Liver (tissue), 9 donors: ENCODE data around the gene PLPP4. TPM values are rescaled to one million over a fixed set of nuclear protein-coding genes. Genes with fewer than 3 reads are reported as not detected.

Source experiments
- DNase-seq: peaks from one replicate; pipeline ENCODE4 v3.0.0-alpha.2; 2017; ENCODE audit warnings: low spot score
- H3K27ac ChIP-seq, 2 donors: one replicate each; pipeline ENCODE4 v1.7.0; 2013; ENCODE audit warnings: inconsistent platforms in 2 of 2, low read length in 2 of 2, control low read depth in 1 of 2, low read depth in 1 of 2, mild to moderate bottlenecking in 1 of 2
- H3K27me3 ChIP-seq, 4 donors: one replicate each; pipeline versions ENCODE4 v1.6.1 to v1.7.0; 2013; ENCODE audit warnings: low read length in 3 of 4, inconsistent platforms in 1 of 4, mild to moderate bottlenecking in 1 of 4, moderate library complexity in 1 of 4; ENCODE audit not compliant: control insufficient read depth in 4 of 4, insufficient read depth in 4 of 4
- H3K36me3 ChIP-seq, 4 donors: one replicate each; pipeline versions ENCODE4 v1.6.1 to v1.7.0; 2013; ENCODE audit warnings: low read length in 3 of 4, mild to moderate bottlenecking in 3 of 4, low read depth in 1 of 4, moderate library complexity in 1 of 4; ENCODE audit not compliant: control insufficient read depth in 4 of 4, insufficient read depth in 3 of 4
- H3K4me1 ChIP-seq, 4 donors: one replicate each; pipeline versions ENCODE4 v1.6.1 to v1.7.0; 2013; ENCODE audit warnings: low read length in 3 of 4, mild to moderate bottlenecking in 3 of 4, moderate library complexity in 1 of 4; ENCODE audit not compliant: control insufficient read depth in 4 of 4, insufficient read depth in 4 of 4
- H3K4me3 ChIP-seq, 3 donors: one replicate each; pipeline versions ENCODE4 v1.6.1 to v1.7.0; 2013; ENCODE audit warnings: low read length in 3 of 3, control low read depth in 1 of 3, low read depth in 1 of 3, mild to moderate bottlenecking in 1 of 3
- H3K9ac ChIP-seq, 2 donors: one replicate each; pipeline ENCODE4 v1.7.0; 2013; ENCODE audit warnings: low read length in 2 of 2, mild to moderate bottlenecking in 2 of 2, moderate library complexity in 2 of 2, control low read depth in 1 of 2, low read depth in 1 of 2
- H3K9me3 ChIP-seq, 4 donors: one replicate each; pipeline versions ENCODE4 v1.6.1 to v1.7.0; 2013; ENCODE audit warnings: low read length in 3 of 4; ENCODE audit not compliant: control insufficient read depth in 4 of 4
- ATF3 ChIP-seq: IDR thresholded peaks from 2 replicates; pipeline ENCODE4 v1.6.1; 2016; ENCODE audit warnings: antibody characterized with exemption
- CTCF ChIP-seq: fragments of 150-350 bp; IDR thresholded peaks from 2 replicates; pipeline ENCODE4 v1.5.1; 2017; ENCODE audit warnings: improper control_type of control experiment, low read depth, low read length; ENCODE audit not compliant: missing input control
- FOXA1 ChIP-seq: IDR thresholded peaks from 2 replicates; pipeline ENCODE4 v1.6.1; 2016; ENCODE audit warnings: antibody characterized with exemption
- FOXA2 ChIP-seq: IDR thresholded peaks from 2 replicates; pipeline ENCODE4 v1.6.1; 2016; ENCODE audit warnings: antibody characterized with exemption
- GABPA ChIP-seq, 2 donors: IDR thresholded peaks in 1 of 2; conservative IDR thresholded peaks in 1 of 2; 2 replicates each; pipeline ENCODE4 v1.6.1; 2016; ENCODE audit warnings: antibody characterized with exemption in 2 of 2, mild to moderate bottlenecking in 1 of 2, moderate library complexity in 1 of 2
- HNF4A ChIP-seq, 2 donors: conservative IDR thresholded peaks; 2 replicates each; pipeline ENCODE4 v1.6.1; 2016; ENCODE audit warnings: antibody characterized with exemption in 2 of 2, mild to moderate bottlenecking in 2 of 2
- HNF4G ChIP-seq: IDR thresholded peaks from 2 replicates; pipeline ENCODE4 v1.6.1; 2016; ENCODE audit warnings: antibody characterized with exemption
- MAX ChIP-seq: IDR thresholded peaks from 2 replicates; pipeline ENCODE4 v1.6.1; 2016; ENCODE audit warnings: antibody characterized with exemption
- NR2F2 ChIP-seq: IDR thresholded peaks from 2 replicates; pipeline ENCODE4 v1.6.1; 2016; ENCODE audit warnings: antibody characterized with exemption
- RAD21 ChIP-seq, 2 donors: IDR thresholded peaks; 2 replicates each; pipeline ENCODE4 v1.6.1; 2016; ENCODE audit warnings: antibody characterized with exemption in 2 of 2, mild to moderate bottlenecking in 2 of 2
- REST ChIP-seq: IDR thresholded peaks from 2 replicates; pipeline ENCODE4 v1.6.1; 2016; ENCODE audit warnings: antibody characterized with exemption, mild to moderate bottlenecking
- RXRA ChIP-seq, 2 donors: IDR thresholded peaks; 2 replicates each; pipeline ENCODE4 v1.6.1; 2017 to 2018; ENCODE audit warnings: antibody characterized with exemption in 2 of 2, mild to moderate bottlenecking in 1 of 2
- TAF1 ChIP-seq: conservative IDR thresholded peaks from 2 replicates; pipeline ENCODE4 v1.6.1; 2016; ENCODE audit warnings: antibody characterized with exemption, mild to moderate bottlenecking
- YY1 ChIP-seq: IDR thresholded peaks from 2 replicates; pipeline ENCODE4 v1.6.1; 2016; ENCODE audit warnings: antibody characterized with exemption, mild to moderate bottlenecking
- WGBS: extraction: QIAGEN DNeasy Blood & Tissue Kit; methylation state at CpG from one replicate; pipeline ENCODE4 v1.1.7; 2013; 5-methylcytosine and 5-hydroxymethylcytosine counted together
- polyA plus RNA-seq, 2 donors: library from polyadenylated mRNA; stranded (reverse) in 1 of 2; unstranded in 1 of 2; fragments of 200-250 nt in 1 of 2; fragments of >200 nt in 1 of 2; fragmentation: Nextera tagmentation in 1 of 2; extraction: Ambion mirVana in 1 of 2; gene quantifications; one replicate each; pipeline versions ENCODE4 v1.2.1 to v1.2.3, GENCODE V29; 2013 to 2015
- total RNA-seq, 2 donors: library from RNA; depleted of rRNA; stranded (reverse); fragments of >200 nt; gene quantifications; one replicate each; pipeline ENCODE4 v1.2.3, GENCODE V29; 2014
- TF ChIP-seq, protein P1 (sequence below): IDR thresholded peaks from 2 replicates; pipeline ENCODE4 v1.6.1; 2016; ENCODE audit warnings: antibody characterized with exemption
- donor health status: healthy.
- donor health status: healthy.
- donor health status: healthy.
- donor health status: healthy.
- donor health status: healthy.

The PLPP4 gene
- total and polyA plus RNA-seq, 4 donors = 0.14 to 2.8 (median 0.93) TPM

DNA sequence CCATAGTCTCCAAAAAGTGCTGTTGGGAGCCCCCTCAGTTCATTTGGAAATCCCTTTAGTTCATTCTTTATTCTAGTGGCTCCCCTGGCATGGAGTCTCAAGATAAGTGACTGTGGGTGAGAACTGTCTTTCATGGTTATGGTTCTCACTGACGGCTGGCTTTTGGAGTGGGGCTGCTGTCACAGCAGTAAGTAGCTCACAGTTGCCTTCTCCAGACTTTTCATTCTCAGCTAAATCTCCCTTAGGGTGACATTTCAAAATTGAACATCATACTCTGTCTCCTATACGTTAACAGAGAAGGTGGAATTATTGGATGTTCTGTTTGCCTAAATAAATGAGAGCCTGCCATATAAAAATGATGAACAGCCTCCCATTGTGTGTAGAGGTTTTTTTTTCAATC is 58.7 kb downstream of the PLPP4 start:
- Histone ChIP-seq H3K36me3 (no peaks in the 10 kb centered on the region), H3K4me1 (peaks cover 0 to 7% (median 1%) of the 10 kb centered on the region in 4 donors), H3K27ac (no peak overlapping the region), H3K27me3 (peaks cover 0 to 2% (median under 1%) of the 10 kb centered on the region in 4 donors), H3K9ac (no peak overlapping the region), H3K9me3 (no peaks in the 10 kb centered on the region), H3K4me3 (no peak overlapping the region)
- no peak for TF ChIP-seq NR2F2
- no peak for TF ChIP-seq MAX
- TF ChIP-seq GABPA (IDR thresholded peaks at IDR 0.05 in 1 of 2, conservative IDR thresholded peaks at IDR 0.05 in 1 of 2) = no peak
- no peak for TF ChIP-seq RAD21 (IDR thresholded peaks at IDR 0.05)
- no peak for TF ChIP-seq FOXA2
- no peak for TF ChIP-seq HNF4A (conservative IDR thresholded peaks at IDR 0.05)
- no peak for TF ChIP-seq ATF3
- TF ChIP-seq FOXA1 = no peak
- no peak for TF ChIP-seq REST
- TF ChIP-seq TAF1 = no peak
- no peak for TF ChIP-seq HNF4G
- DNase-seq = no peak
- 66% methylated on average over 2 of the region's 2 CpGs for WGBS

GRCh38 chr10:120516426-120516825 is 59.4 kb downstream of the PLPP4 start:
- no peak overlapping the region for H3K9ac ChIP-seq
- H3K27ac ChIP-seq = no peak overlapping the region
- DNase-seq = no peak
- H3K4me1 ChIP-seq = peaks cover 0 to 7% (median 1%) of the 10 kb centered on the region in 4 donors
- H3K27me3 ChIP-seq = peaks cover 0 to 2% (median 0%) of the 10 kb centered on the region in 4 donors
- H3K9me3 ChIP-seq = no peaks in the 10 kb centered on the region
- WGBS = 80% methylated on average over 4 of the region's 4 CpGs
- no peak for TF ChIP-seq ATF3
- H3K36me3 ChIP-seq = no peaks in the 10 kb centered on the region
- H3K4me3 ChIP-seq = no peak overlapping the region

- Histone ChIP-seq H3K9ac (no peak overlapping the region), H3K4me1 (peaks cover 0 to 7% (median 1%) of the 10 kb centered on the region in 4 donors), H3K27ac (no peak overlapping the region), H3K36me3 (no peaks in the 10 kb centered on the region), H3K9me3 (no peaks in the 10 kb centered on the region), H3K4me3 (no peak overlapping the region), H3K27me3 (peaks cover 0 to 2% (median 0%) of the 10 kb centered on the region in 4 donors)
- 75% methylated on average over 5 of the region's 5 CpGs for WGBS
- no peak for DNase-seq
- no peak for TF ChIP-seq YY1
- no peak for TF ChIP-seq TAF1
- no peak for TF ChIP-seq HNF4G
- no peak for TF ChIP-seq RXRA (IDR thresholded peaks at IDR 0.05)
- TF ChIP-seq, protein P1, sequence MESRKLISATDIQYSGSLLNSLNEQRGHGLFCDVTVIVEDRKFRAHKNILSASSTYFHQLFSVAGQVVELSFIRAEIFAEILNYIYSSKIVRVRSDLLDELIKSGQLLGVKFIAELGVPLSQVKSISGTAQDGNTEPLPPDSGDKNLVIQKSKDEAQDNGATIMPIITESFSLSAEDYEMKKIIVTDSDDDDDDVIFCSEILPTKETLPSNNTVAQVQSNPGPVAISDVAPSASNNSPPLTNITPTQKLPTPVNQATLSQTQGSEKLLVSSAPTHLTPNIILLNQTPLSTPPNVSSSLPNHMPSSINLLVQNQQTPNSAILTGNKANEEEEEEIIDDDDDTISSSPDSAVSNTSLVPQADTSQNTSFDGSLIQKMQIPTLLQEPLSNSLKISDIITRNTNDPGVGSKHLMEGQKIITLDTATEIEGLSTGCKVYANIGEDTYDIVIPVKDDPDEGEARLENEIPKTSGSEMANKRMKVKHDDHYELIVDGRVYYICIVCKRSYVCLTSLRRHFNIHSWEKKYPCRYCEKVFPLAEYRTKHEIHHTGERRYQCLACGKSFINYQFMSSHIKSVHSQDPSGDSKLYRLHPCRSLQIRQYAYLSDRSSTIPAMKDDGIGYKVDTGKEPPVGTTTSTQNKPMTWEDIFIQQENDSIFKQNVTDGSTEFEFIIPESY = no peak
- TF ChIP-seq CTCF = no peak
- TF ChIP-seq REST = no peak
- TF ChIP-seq ATF3 = no peak
- no peak for TF ChIP-seq FOXA2
- TF ChIP-seq NR2F2 = no peak
Measured at GRCh38 chr10:120517196-120517595, 60.2 kb downstream of the PLPP4 start.
